PFSK-1 (cell line): ENCODE measurements around the gene MACF1.

ENCODE experiments used
- FOXP2 ChIP-seq: optimal IDR thresholded peaks from 2 replicates; pipeline ENCODE3; 2011; ENCODE audit warnings: borderline replicate concordance, control low read depth, inconsistent platforms; ENCODE audit not compliant: insufficient read depth; ENCODE audit errors: extremely low read length, extremely low read depth
- POLR2AphosphoS5 ChIP-seq: IDR thresholded peaks from 2 replicates; pipeline ENCODE4 v1.6.1; 2012; ENCODE audit warnings: low read depth, mild to moderate bottlenecking, control low read depth, low read length, moderate library complexity
- SIN3A ChIP-seq: IDR thresholded peaks from 2 replicates; pipeline ENCODE4 v1.6.1; 2012; ENCODE audit warnings: mild to moderate bottlenecking, low read length, moderate library complexity, borderline replicate concordance; ENCODE audit not compliant: insufficient read depth
- TAF1 ChIP-seq: IDR thresholded peaks from 2 replicates; pipeline ENCODE4 v1.6.1; 2012; ENCODE audit warnings: low read length, control low read depth, borderline replicate concordance; ENCODE audit not compliant: insufficient read depth
- TF ChIP-seq, protein P1 (sequence below), 2 experiments: IDR thresholded peaks; 2 replicates each; pipeline versions ENCODE4 v1.6.1 to v1.8.0; 2011 to 2012; ENCODE audit warnings: low read depth in 2 of 2, low read length in 2 of 2, control low read depth in 1 of 2, inconsistent platforms in 1 of 2, mild to moderate bottlenecking in 1 of 2, moderate library complexity in 1 of 2; ENCODE audit not compliant: insufficient read depth in 1 of 2

Gene MACF1

GRCh38 chr1:39292401-39292800 lies 87.9 kb downstream of the MACF1 start:
- no peak for TF ChIP-seq SIN3A
- TF ChIP-seq FOXP2: no peak
- TF ChIP-seq POLR2AphosphoS5: no peak
- TF ChIP-seq, protein P1, sequence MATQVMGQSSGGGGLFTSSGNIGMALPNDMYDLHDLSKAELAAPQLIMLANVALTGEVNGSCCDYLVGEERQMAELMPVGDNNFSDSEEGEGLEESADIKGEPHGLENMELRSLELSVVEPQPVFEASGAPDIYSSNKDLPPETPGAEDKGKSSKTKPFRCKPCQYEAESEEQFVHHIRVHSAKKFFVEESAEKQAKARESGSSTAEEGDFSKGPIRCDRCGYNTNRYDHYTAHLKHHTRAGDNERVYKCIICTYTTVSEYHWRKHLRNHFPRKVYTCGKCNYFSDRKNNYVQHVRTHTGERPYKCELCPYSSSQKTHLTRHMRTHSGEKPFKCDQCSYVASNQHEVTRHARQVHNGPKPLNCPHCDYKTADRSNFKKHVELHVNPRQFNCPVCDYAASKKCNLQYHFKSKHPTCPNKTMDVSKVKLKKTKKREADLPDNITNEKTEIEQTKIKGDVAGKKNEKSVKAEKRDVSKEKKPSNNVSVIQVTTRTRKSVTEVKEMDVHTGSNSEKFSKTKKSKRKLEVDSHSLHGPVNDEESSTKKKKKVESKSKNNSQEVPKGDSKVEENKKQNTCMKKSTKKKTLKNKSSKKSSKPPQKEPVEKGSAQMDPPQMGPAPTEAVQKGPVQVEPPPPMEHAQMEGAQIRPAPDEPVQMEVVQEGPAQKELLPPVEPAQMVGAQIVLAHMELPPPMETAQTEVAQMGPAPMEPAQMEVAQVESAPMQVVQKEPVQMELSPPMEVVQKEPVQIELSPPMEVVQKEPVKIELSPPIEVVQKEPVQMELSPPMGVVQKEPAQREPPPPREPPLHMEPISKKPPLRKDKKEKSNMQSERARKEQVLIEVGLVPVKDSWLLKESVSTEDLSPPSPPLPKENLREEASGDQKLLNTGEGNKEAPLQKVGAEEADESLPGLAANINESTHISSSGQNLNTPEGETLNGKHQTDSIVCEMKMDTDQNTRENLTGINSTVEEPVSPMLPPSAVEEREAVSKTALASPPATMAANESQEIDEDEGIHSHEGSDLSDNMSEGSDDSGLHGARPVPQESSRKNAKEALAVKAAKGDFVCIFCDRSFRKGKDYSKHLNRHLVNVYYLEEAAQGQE (IDR thresholded peaks at IDR 0.05; ENCODE audit: insufficient read depth in 1 of 2, low read depth in 2 of 2, low read length in 2 of 2): no peak
- no peak for TF ChIP-seq TAF1

- TF ChIP-seq FOXP2 (no peak), SIN3A (no peak), POLR2AphosphoS5 (no peak), TAF1 (no peak)
- TF ChIP-seq, protein P1 (IDR thresholded peaks at IDR 0.05; ENCODE audit: insufficient read depth in 1 of 2, low read depth in 2 of 2, low read length in 2 of 2): no peak
Measured at GRCh38 chr1:39293375-39294070, 89.0 kb downstream of the MACF1 start.

DNA sequence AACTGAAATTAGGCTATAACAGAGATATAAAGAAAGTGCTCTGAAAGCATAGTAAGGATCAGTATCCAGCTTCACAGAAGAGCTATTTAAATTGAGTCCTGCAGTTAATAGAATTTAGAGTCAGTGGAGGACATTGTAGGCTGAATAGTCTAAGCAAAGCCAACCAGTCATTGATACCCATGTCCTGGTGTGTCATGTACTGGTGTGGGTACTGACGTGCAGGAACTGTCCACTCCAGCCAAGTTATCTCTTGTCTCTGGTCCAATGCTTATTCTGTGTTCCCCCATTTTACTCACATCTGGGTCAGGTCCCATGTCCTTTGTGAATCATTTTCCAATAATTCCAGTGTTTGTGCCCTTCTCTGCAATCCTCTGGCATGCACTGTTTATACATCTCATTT lies 90.0 kb downstream of the MACF1 start:
- no peak for TF ChIP-seq FOXP2
- TF ChIP-seq, protein P1 (IDR thresholded peaks at IDR 0.05; ENCODE audit: insufficient read depth in 1 of 2, low read depth in 2 of 2, low read length in 2 of 2): no peak
- TF ChIP-seq POLR2AphosphoS5: no peak
- TF ChIP-seq TAF1: no peak
- TF ChIP-seq SIN3A: no peak

GRCh38 chr1:39295901-39296300 lies 91.4 kb downstream of the MACF1 start:
- TF ChIP-seq, protein P1 (IDR thresholded peaks at IDR 0.05; ENCODE audit: insufficient read depth in 1 of 2, low read depth in 2 of 2, low read length in 2 of 2): no peak
- TF ChIP-seq FOXP2: no peak
- no peak for TF ChIP-seq SIN3A
- TF ChIP-seq TAF1: no peak
- no peak for TF ChIP-seq POLR2AphosphoS5

- TF ChIP-seq, protein P1 (IDR thresholded peaks at IDR 0.05; ENCODE audit: insufficient read depth in 1 of 2, low read depth in 2 of 2, low read length in 2 of 2): no peak
- TF ChIP-seq SIN3A: no peak
- TF ChIP-seq TAF1: no peak
- no peak for TF ChIP-seq POLR2AphosphoS5
- TF ChIP-seq FOXP2: no peak
Measured at GRCh38 chr1:39297551-39297950, 93.1 kb downstream of the MACF1 start.
